Breast epithelium (tissue), 4 donors: ENCODE measurements around the gene CDC42. TPM values are rescaled to one million over a fixed set of nuclear protein-coding genes. Genes with fewer than 3 reads are reported as not detected.

Experiments used
- DNase-seq, 2 donors: peaks; one replicate each; pipeline ENCODE4 v3.0.0-alpha.2; 2019; ENCODE audit warnings: low spot score in 2 of 2
- H3K27ac ChIP-seq, 2 donors: fragments of 200-600 bp; sonication (generic) in 1 of 2; one replicate each; pipeline ENCODE4 v1.5.1; 2016 to 2019; ENCODE audit warnings: mild to moderate bottlenecking in 1 of 2
- H3K27me3 ChIP-seq, 2 donors: fragments of 200-600 bp; sonication (generic) in 1 of 2; one replicate each; pipeline versions ENCODE4 v1.5.1 to v1.6.0; 2017 to 2019; ENCODE audit warnings: control low read depth in 1 of 2, mild to moderate bottlenecking in 1 of 2
- H3K36me3 ChIP-seq: fragments of 200-600 bp; one replicate; pipeline ENCODE4 v1.5.1; 2019
- H3K4me1 ChIP-seq, 2 donors: fragments of 200-600 bp; sonication (generic); one replicate each; pipeline ENCODE4 v1.5.1; 2016 to 2019; ENCODE audit warnings: control low read depth in 1 of 2
- H3K4me3 ChIP-seq, 3 donors: fragments of 200-600 bp; sonication (generic); 1 replicate in 2 of 3; 2 replicates in 1 of 3; pipeline ENCODE4 v1.5.1; 2016 to 2019; ENCODE audit warnings: mild to moderate bottlenecking in 3 of 3, moderate library complexity in 2 of 3
- H3K9me3 ChIP-seq, 2 donors: fragments of 200-600 bp; sonication (generic) in 1 of 2; one replicate each; pipeline ENCODE4 v1.5.1; 2016 to 2019; ENCODE audit warnings: control low read depth in 1 of 2
- CTCF ChIP-seq, 3 donors: fragments of 450-650 bp; IDR thresholded peaks; one replicate each; pipeline ENCODE4 v1.5.1; 2016 to 2017; ENCODE audit warnings: antibody characterized with exemption in 3 of 3, mild to moderate bottlenecking in 3 of 3, moderate library complexity in 3 of 3
- POLR2A ChIP-seq: fragments of 450-650 bp; IDR thresholded peaks from one replicate; pipeline ENCODE4 v1.6.1; 2016; ENCODE audit warnings: antibody characterized with exemption, mild to moderate bottlenecking, moderate library complexity
- POLR2AphosphoS5 ChIP-seq, 3 donors: sonication (generic); formaldehyde crosslinking; IDR thresholded peaks; one replicate each; pipeline ENCODE4 v1.6.1; 2017; ENCODE audit warnings: antibody characterized with exemption in 3 of 3
- intact Hi-C: fragments of 100-400 bp; cut with DNase I; formaldehyde crosslinking; loops from one replicate; pipeline ENCODE4 v1.15.1; 2023; ENCODE audit warnings: low total_unique reads
- total RNA-seq, 3 donors: library from RNA; depleted of rRNA; stranded (reverse); fragments of >200 nt; gene quantifications; one replicate each; pipeline ENCODE4 v1.1.0, GENCODE V29; 2016

The CDC42 gene
- total RNA-seq, 3 donors from 2014 or later: 192 to 255 (median 213) TPM

- no peak for TF ChIP-seq POLR2A
- no peak for TF ChIP-seq POLR2AphosphoS5 (IDR thresholded peaks at IDR 0.05)
- TF ChIP-seq CTCF (IDR thresholded peaks at IDR 0.05): no peak
- Histone ChIP-seq H3K9me3 (no peaks in the 10 kb centered on the region), H3K27me3 (no peaks in the 10 kb centered on the region), H3K27ac (no peak overlapping the region), H3K4me3 (no peak overlapping the region), H3K36me3 (no peaks in the 10 kb centered on the region), H3K4me1 (peaks cover 5 to 11% of the 10 kb centered on the region in 2 donors)
- intact Hi-C loops: loop anchor here (10.0 kb wide), 1 partner anchor 315 kb away; no protein-coding TSS in a partner anchor
- DNase-seq: peak in 1 of 2 donors; percentile 4
These were observed 57.5 kb downstream of the CDC42 start for GRCh38 chr1:22110016-22110415.

GRCh38 chr1:22111115-22111514 lies 58.6 kb downstream of the CDC42 start:
- H3K27ac ChIP-seq: no peak overlapping the region
- intact Hi-C loops: loop anchor here (10.0 kb wide), 1 partner anchor 314 kb away; no protein-coding TSS in a partner anchor
- H3K4me1 ChIP-seq: peaks cover 5 to 11% of the 10 kb centered on the region in 2 donors
- H3K4me3 ChIP-seq: no peak overlapping the region
- TF ChIP-seq CTCF (IDR thresholded peaks at IDR 0.05): no peak
- TF ChIP-seq POLR2A: no peak
- DNase-seq: no peak
- H3K36me3 ChIP-seq: no peaks in the 10 kb centered on the region
- no peaks in the 10 kb centered on the region for H3K9me3 ChIP-seq
- no peaks in the 10 kb centered on the region for H3K27me3 ChIP-seq

- Histone ChIP-seq H3K4me1 (peaks cover 5 to 11% of the 10 kb centered on the region in 2 donors), H3K27me3 (no peaks in the 10 kb centered on the region), H3K36me3 (no peaks in the 10 kb centered on the region), H3K4me3 (no peak overlapping the region), H3K27ac (no peak overlapping the region), H3K9me3 (no peaks in the 10 kb centered on the region)
- DNase-seq: no peak
- TF ChIP-seq POLR2AphosphoS5 (IDR thresholded peaks at IDR 0.05): no peak
- intact Hi-C loops: loop anchor here (10.0 kb wide), 1 partner anchor 313 kb away; no protein-coding TSS in a partner anchor
These were observed 59.1 kb downstream of the CDC42 start for GRCh38 chr1:22111620-22112019.

- no peak for TF ChIP-seq POLR2AphosphoS5 (IDR thresholded peaks at IDR 0.05)
- no peak for TF ChIP-seq POLR2A
- TF ChIP-seq CTCF (IDR thresholded peaks at IDR 0.05): no peak
- intact Hi-C loops: loop anchor here (10.0 kb wide), 1 partner anchor 312 kb away; no protein-coding TSS in a partner anchor
- Histone ChIP-seq H3K36me3 (no peaks in the 10 kb centered on the region), H3K4me1 (peaks cover 11 to 14% of the 10 kb centered on the region in 2 donors), H3K4me3 (no peak overlapping the region), H3K9me3 (no peaks in the 10 kb centered on the region), H3K27me3 (no peaks in the 10 kb centered on the region), H3K27ac (no peak overlapping the region)
- no peak for DNase-seq
These were observed 60.0 kb downstream of the CDC42 start for GRCh38 chr1:22112554-22112953.

GRCh38 chr1:22114083-22115012 lies 61.8 kb downstream of the CDC42 start:
- H3K27me3 ChIP-seq: no peaks in the 10 kb centered on the region
- no peaks in the 10 kb centered on the region for H3K9me3 ChIP-seq
- TF ChIP-seq CTCF (IDR thresholded peaks at IDR 0.05): no peak
- no peak for TF ChIP-seq POLR2AphosphoS5 (IDR thresholded peaks at IDR 0.05)
- no peak for TF ChIP-seq POLR2A
- H3K4me1 ChIP-seq: peaks cover 6 to 11% of the 10 kb centered on the region in 2 donors
- H3K4me3 ChIP-seq: no peak overlapping the region
- intact Hi-C loops: loop anchor here (10.0 kb wide), 1 partner anchor 310 kb away; no protein-coding TSS in a partner anchor
- no peaks in the 10 kb centered on the region for H3K36me3 ChIP-seq
- no peak for DNase-seq
- peak overlapping the region; percentile 36 to 40 for H3K27ac ChIP-seq
